GM12874 (cell line): ENCODE data around the gene KRT26.

Experiments
- CTCF ChIP-seq: IDR thresholded peaks from 2 replicates; pipeline ENCODE4 v1.5.1; 2011; ENCODE audit warnings: low read depth, mild to moderate bottlenecking, control low read depth, low read length, moderate library complexity; ENCODE audit not compliant: insufficient read depth

The KRT26 gene

GRCh38 chr17:40772101-40772500 lies at the start of gene KRT26:
Gene KRT26 (minus strand): TSS chr17:40772201. CDS start chr17:40772113, 88 bp downstream.
- no peak for TF ChIP-seq CTCF

GRCh38 chr17:40821536-40821935 lies 49.5 kb upstream of the KRT26 start:
- no peak for TF ChIP-seq CTCF

GRCh38 chr17:40820228-40820838 lies 48.3 kb upstream of the KRT26 start:
- TF ChIP-seq CTCF = no peak

- TF ChIP-seq CTCF = no peak
These were observed 47.6 kb upstream of the KRT26 start for GRCh38 chr17:40819528-40820125.

GRCh38 chr17:40818733-40819527 lies 46.9 kb upstream of the KRT26 start:
- TF ChIP-seq CTCF = no peak

GRCh38 chr17:40818343-40818732 lies 46.3 kb upstream of the KRT26 start:
- no peak for TF ChIP-seq CTCF

GRCh38 chr17:40817103-40817682 lies 45.2 kb upstream of the KRT26 start:
- no peak for TF ChIP-seq CTCF
